ENCODE results near the gene COL13A1.

The COL13A1 gene

DNA sequence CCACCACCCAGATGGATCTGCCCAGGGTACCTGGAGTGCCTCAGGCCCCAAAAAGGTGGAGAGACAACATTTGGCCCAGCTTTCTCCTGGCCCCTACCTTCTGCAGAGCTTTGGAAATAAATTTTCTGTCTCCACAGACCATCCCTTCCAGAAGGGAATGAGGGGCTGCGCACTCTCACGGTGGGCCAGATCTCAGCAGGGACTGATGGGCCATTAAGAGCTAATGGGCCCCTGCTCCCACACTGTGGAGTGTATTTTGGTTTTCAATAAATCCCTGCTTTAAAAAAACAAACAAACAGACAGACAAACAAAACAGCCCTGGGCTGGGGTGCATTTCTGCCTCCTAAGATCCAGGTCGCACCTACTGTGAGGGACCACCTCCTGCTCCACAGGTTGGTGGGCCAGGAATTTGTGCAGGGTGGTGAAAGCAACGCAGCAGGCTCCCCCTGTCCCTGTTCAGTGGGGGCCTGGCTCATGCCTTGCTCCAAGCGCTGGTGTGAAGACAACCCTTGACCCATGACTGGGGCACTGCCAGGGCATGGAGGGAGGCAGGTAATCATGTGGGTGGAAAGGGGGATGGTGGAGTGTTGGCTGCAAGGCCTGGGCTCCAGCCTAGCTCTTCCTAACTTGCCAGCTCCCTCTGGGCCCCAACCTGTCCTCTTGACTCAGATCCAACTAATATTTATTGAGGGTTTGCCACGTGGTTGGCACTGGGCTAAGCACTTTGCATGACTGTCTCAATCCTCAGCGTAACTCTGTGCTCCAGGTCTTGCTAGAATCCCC lies 88.5 kb downstream of the COL13A1 start:
- DNase-seq (ENCODE audit: low read depth): no peak

- DNase-seq (ENCODE audit: low read depth): no peak
These were observed 89.4 kb downstream of the COL13A1 start for GRCh38 chr10:69891057-69891617.

DNA sequence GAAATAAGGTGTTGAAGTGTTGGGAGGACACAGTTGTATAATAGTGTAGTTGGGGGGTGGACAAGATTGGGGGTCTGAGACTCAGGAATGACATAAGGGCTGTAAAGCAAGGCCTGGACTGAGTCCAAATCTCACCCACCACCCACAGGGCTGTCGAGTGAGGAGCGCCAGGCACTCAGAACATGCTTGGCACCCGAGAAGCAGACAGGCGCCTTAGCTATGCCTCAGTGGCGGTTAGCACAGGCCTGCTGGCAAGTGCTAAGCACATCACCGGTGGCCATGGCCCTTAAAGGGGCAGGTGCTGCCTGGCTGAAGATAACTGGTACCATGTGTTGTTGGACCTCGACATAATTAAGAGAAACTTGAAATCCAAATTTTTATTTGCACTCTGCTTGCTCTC lies 90.7 kb downstream of the COL13A1 start:
- DNase-seq (ENCODE audit: low read depth): no peak

DNA sequence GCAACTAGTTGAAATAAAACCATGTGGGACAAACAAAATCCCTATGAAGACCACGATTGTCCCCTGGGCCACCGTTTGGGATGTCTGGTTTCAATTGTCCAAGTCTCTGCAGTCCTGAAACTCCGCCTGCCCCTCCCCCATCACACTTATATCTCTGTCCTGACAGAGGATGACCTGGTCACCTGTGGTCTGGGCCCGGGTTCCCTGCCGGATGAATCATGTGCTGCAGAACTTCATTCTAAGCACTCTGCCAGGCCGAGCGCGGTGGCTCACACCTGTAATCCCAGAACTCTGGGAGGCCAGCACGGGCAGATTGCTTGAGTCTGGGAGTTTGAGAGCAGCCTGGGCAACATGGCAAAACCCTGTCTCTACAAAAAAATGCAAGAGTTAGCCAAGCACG lies 91.1 kb downstream of the COL13A1 start:
- no peak for DNase-seq (ENCODE audit: low read depth)

- no peak for DNase-seq (ENCODE audit: low read depth)
These were observed 91.7 kb downstream of the COL13A1 start for GRCh38 chr10:69893271-69893900.

DNA sequence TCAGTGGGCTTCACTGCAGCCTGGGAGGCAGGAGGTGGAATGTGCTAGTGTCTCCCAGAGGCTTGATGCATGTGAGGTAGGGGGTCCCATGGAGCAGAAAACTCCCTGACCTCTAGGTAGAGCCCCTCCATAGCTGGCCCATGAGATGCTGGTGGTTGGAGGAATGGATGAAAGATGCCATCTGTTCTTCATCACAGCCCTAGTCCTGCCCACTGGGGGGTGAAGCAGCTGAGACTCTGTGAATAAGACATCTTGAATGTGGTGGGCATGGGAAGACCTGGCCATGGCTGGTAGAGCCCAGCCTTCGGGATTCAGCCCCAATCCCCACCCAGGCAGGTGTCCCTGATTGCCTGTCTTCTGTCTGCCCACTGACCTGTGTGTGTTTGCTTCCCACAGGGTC lies 92.5 kb downstream of the COL13A1 start:
- DNase-seq (ENCODE audit: low read depth): no peak

DNA sequence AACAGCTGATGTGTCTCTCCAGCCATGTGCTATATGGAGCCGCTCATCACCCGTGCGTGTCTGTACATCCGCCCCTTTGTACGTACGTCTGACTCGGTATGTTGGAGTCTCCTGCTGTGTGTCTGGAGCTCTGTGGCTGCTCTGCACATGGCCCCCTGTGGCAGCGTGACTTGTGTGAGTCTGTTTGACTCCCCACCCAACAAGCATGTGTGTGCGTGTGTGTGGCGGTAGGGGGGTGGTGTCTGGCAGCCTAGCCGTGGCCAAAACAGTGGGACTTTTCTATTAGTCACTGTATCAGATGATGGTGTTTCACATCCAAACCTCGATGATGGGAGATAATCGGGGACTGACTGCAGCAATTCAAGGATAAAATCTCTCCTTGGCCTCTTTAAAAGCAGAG lies 94.1 kb downstream of the COL13A1 start:
- no peak for DNase-seq (ENCODE audit: low read depth)

DNA sequence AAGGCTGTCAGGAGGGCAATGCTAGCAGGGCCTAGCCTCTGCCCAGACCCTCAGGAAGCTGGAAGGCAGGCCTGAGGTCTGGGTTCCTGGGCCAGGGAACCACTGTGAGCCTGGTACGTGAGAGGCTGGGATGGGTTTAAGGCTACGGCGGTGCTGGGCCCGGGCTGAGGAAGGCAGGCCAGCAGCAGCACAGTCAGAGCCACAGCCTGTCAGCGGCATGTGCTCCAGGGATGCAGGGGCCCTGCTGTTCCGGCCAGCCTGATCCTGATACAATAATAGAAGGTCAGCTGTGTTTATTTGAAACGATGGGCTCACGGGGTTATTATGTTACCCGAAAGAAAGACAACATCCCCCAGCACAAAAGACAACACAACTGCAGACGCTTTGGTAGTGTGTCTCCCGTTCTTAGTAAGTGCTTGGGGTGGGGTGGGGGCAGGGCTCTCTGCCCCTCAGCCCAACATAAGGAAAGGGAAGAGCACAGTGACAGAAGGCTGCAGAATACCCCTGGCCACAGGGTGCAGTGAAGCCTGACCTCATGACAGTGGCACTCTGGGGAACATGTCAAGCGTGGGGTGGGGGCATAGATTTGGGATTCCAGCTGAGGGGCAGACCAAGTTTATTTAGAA lies 95.0 kb downstream of the COL13A1 start:
- DNase-seq (ENCODE audit: low read depth): no peak

GRCh38 chr10:69897432-69897831 lies 95.7 kb downstream of the COL13A1 start:
- no peak for DNase-seq (ENCODE audit: low read depth)

GRCh38 chr10:69897999-69898398 lies 96.3 kb downstream of the COL13A1 start:
- no peak for DNase-seq (ENCODE audit: low read depth)

- no peak for DNase-seq (ENCODE audit: low read depth)
These were observed 96.8 kb downstream of the COL13A1 start for GRCh38 chr10:69898524-69898923.

DNA sequence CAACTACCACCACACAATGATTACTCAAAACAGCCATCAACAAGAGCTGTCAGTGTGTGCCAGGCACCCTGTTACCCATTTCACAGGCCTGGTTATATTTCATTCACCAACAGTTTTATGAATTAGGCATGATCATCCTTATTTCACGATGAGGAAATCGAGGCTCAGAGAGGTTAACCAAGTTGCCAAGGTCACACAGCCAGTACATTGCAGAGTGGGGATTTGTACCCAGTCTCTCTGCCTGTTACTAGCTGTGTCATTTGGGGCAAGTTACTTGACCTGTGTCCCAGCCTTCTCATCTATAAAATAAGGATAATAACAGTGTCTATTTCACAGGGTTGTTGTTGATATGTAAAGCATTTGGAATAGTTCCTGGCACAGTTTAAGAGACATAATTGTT lies 97.2 kb downstream of the COL13A1 start:
- no peak for DNase-seq (ENCODE audit: low read depth)

- no peak for DNase-seq (ENCODE audit: low read depth)
These were observed 98.3 kb downstream of the COL13A1 start for GRCh38 chr10:69899727-69900595.

- no peak for DNase-seq (ENCODE audit: low read depth)
These were observed 99.3 kb downstream of the COL13A1 start for GRCh38 chr10:69901022-69901421.

DNA sequence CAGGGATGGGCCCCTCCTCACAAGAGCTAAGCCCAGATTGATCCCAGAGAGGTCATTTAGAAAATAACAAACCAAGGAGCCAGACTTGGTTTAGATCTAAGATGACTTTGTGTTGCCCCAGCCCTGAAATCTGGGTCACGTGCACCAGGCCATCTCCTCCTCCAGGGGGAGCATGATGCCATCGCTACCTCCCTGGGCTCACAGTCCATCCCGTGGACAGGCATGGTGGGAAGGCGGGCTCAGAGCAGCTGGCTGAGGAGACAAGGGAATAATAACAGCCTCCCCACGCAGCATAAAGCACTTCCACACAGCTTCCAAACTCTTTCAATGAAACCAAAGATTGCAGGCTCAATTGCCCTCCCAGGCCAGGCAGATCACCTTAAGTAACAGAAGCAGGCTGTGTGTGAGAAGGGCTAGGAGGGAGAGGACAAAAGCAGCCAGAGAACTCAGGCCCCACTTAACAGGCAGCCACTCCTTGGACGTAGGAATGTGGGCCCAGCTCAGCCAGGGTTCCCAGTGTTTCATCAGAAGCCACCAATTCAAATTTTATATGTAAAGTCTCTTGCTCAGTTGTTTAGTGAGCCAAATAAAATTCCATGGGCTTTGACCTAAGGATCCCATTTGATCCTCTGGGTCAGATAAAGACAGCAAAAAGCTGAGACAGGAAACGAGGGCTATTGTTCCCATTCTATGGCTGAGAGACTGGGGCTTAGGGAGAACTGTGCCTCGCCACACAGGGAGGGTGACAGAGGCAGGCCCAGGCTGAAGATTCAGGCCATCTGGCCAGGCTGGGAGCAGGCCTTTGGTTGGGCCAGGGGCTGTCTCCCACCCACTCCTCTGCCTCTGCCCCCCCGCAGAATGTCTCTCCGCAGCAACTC lies 100.2 kb downstream of the COL13A1 start:
- peak; percentile 4 for DNase-seq (ENCODE audit: low read depth)

DNA sequence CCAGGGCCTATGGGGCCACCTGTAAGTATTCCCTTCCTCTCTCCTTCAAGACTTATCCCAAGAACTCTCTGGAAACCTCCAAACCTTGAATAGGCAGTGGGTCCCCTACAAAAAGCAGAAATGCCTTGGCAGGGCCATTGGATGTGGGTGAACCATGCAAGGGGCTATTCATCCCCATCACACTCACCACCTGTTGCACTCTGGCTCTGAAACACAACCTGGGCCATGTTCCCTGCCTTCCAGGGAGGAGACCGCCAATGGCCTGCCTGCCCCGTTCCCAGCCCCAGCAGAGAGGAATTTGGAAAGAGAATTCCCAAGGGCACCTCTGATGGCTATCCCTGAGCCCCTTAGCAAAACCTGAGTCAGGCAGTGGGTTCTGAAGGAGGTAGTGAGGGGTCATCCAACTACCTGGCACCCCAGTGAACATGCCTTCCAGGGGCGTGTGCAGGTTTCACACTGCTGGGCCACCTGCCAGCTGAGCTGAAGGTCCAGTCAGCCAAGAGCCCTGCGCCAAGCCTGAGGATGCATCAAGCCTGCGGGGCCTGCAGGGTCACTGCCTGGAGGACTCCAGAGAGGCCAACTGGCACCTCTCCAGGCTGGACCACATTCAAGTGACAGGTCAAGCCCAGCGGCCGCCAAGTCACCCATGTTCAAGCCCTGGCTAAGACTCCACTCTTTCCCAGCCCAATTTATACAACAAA lies 101.3 kb downstream of the COL13A1 start:
- DNase-seq (ENCODE audit: low read depth): no peak

- no peak for DNase-seq (ENCODE audit: low read depth)
These were observed 102.8 kb downstream of the COL13A1 start for GRCh38 chr10:69904533-69904932.

DNA sequence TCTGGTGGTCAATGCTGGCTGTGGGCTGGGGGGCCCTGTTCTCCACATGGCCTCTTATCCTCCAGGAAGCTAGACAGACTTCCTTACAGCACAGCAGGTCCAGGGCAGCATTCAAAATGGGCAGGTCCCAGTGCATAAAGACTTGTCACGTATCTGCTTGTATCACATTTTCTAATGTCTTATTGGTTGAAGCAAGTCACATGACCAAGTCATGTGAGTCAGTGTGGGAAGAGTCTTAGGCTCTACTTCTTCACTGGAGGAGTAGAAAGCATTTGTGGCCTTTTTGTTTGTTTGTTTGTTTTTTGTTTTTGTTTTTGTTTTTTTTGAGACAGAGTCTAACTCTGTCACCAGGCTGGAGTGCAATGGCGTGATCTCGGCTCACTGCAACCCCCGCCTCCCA lies 104.7 kb downstream of the COL13A1 start:
- DNase-seq (ENCODE audit: low read depth): no peak

DNA sequence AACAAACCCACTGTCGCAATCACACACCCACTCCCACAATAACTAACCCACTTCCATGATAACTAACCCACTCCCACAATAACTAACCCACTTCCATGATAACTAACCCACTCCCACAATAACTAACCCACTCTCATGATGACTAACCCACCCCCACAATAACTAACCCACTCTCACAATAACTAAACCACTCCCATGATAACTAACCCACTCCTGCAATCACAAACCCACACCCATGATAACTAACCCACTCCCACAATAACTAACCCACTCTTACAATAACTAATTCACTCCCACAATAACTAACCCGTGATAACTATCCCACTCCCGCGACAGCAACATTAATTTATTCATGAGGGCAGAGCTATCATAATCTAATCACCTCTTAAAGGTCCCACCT lies 105.8 kb downstream of the COL13A1 start:
- no peak for DNase-seq (ENCODE audit: low read depth)

- no peak for DNase-seq (ENCODE audit: low read depth)
These were observed 106.4 kb downstream of the COL13A1 start for GRCh38 chr10:69908124-69908523.

All from stimulated activated CD8-positive, alpha-beta memory T cell treated with anti-CD3 and anti-CD28 coated beads, Interleukin-4, amount 100 ng/mL, for 24 hours (primary cell).